ENCODE measurements around the gene AP2A1. TPM values are rescaled to one million over a fixed set of nuclear protein-coding genes. Genes with fewer than 3 reads are reported as not detected.

Gene AP2A1
- polyA plus RNA-seq, 1 experiment = 59.1 TPM

DNA sequence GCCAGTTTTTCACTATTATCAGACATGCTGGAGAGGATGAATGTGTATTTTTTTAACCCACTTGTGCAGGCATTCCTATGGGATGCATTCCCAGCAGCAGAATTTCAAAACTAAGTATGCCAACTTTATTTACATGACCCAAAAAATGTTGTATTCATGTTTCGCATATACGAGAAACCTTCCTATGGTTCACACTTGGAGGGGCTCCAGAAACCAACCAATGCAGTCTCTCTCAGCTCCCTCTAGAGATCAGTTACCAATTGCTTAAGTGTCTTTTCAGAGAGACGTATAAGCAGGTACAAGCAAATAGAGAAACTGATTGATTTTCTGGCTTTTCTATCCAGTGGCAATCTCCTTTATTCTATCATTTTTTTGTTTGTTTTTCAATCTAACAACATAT, 78.6 kb downstream of the AP2A1 start:
- H3K4me3 ChIP-seq (ENCODE audit: low read depth, low read length) = no peak overlapping the region
- H3K9me3 ChIP-seq (ENCODE audit: control insufficient read depth, insufficient read depth, low read length) = peaks cover 6% of the 10 kb centered on the region; the same call in 1 of the 2 replicates
- TF ChIP-seq, protein P1, sequence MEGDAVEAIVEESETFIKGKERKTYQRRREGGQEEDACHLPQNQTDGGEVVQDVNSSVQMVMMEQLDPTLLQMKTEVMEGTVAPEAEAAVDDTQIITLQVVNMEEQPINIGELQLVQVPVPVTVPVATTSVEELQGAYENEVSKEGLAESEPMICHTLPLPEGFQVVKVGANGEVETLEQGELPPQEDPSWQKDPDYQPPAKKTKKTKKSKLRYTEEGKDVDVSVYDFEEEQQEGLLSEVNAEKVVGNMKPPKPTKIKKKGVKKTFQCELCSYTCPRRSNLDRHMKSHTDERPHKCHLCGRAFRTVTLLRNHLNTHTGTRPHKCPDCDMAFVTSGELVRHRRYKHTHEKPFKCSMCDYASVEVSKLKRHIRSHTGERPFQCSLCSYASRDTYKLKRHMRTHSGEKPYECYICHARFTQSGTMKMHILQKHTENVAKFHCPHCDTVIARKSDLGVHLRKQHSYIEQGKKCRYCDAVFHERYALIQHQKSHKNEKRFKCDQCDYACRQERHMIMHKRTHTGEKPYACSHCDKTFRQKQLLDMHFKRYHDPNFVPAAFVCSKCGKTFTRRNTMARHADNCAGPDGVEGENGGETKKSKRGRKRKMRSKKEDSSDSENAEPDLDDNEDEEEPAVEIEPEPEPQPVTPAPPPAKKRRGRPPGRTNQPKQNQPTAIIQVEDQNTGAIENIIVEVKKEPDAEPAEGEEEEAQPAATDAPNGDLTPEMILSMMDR (IDR thresholded peaks at IDR 0.05; ENCODE audit: low read depth, low read length) = no peak
- no peak for DNase-seq (ENCODE audit: low read depth, low spot score)
- H3K27me3 ChIP-seq (ENCODE audit: control insufficient read depth, insufficient read depth, low read length) = no peaks in the 10 kb centered on the region
- H3K27ac ChIP-seq (ENCODE audit: low read depth, low read length) = no peak overlapping the region
- CTCF ChIA-PET = no interaction called here
- POLR2A ChIA-PET = no interaction called here

- DNase-seq (ENCODE audit: low read depth, low spot score) = no peak
- no peaks in the 10 kb centered on the region for H3K27me3 ChIP-seq (ENCODE audit: control insufficient read depth, insufficient read depth, low read length)
- H3K9me3 ChIP-seq (ENCODE audit: control insufficient read depth, insufficient read depth, low read length) = peaks cover 6% of the 10 kb centered on the region
- H3K27ac ChIP-seq (ENCODE audit: low read depth, low read length) = no peak overlapping the region
- no peak overlapping the region for H3K4me3 ChIP-seq (ENCODE audit: low read depth, low read length)
- ChIA-PET CTCF (no interaction called here), POLR2A (interaction anchor here (0.6 kb wide), 1 partner anchor 713 kb away, joined by 8 read pairs; no protein-coding TSS in a partner anchor)
- TF ChIP-seq, protein P1 (IDR thresholded peaks at IDR 0.05; ENCODE audit: low read depth, low read length) = no peak
Measured at GRCh38 chr19:49846408-49846807, 79.6 kb downstream of the AP2A1 start.

- Histone ChIP-seq H3K27me3 (ENCODE audit: control insufficient read depth, insufficient read depth, low read length) (no peaks in the 10 kb centered on the region), H3K27ac (ENCODE audit: low read depth, low read length) (peak overlapping the region; percentile 31), H3K4me3 (ENCODE audit: low read depth, low read length) (no peak overlapping the region), H3K9me3 (ENCODE audit: control insufficient read depth, insufficient read depth, low read length) (peaks cover 6% of the 10 kb centered on the region)
- ChIA-PET CTCF (no interaction called here), POLR2A (interaction anchor here (0.7 to 0.8 kb wide), 2 partner anchors 80 to 374 kb away, joined by 3 to 4 read pairs; no protein-coding TSS in a partner anchor)
- TF ChIP-seq, protein P1 (IDR thresholded peaks at IDR 0.05; ENCODE audit: low read depth, low read length) = no peak
- DNase-seq (ENCODE audit: low read depth, low spot score) = peak; percentile 49
Measured at GRCh38 chr19:49847731-49848696, 81.2 kb downstream of the AP2A1 start.

DNA sequence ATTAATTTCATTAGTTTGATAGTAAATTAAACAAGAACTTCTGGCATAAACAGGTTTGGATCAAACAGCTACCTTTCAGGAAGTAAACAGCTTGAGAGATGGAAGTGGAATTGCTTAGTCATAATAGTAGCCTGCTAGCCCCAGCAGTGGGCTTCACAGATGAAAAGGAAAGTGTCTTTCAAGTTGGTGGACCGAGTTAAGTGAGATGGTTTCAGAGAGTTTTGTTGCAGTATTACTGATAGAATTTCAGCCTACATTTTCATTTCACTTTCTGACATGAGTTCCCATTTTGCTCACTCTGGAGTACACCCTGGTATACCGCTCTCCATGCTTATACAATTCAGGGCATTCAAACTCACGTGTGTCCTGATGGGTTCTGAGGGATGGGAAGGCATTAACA, 82.1 kb downstream of the AP2A1 start:
- ChIA-PET CTCF (no interaction called here), POLR2A (no interaction called here)
- DNase-seq (ENCODE audit: low read depth, low spot score) = no peak
- Histone ChIP-seq H3K9me3 (ENCODE audit: control insufficient read depth, insufficient read depth, low read length) (peaks cover 6% of the 10 kb centered on the region), H3K27me3 (ENCODE audit: control insufficient read depth, insufficient read depth, low read length) (no peaks in the 10 kb centered on the region), H3K4me3 (ENCODE audit: low read depth, low read length) (no peak overlapping the region), H3K27ac (ENCODE audit: low read depth, low read length) (no peak overlapping the region)
- TF ChIP-seq, protein P1 (IDR thresholded peaks at IDR 0.05; ENCODE audit: low read depth, low read length) = no peak
